ENCODE data around the gene GALNT6.

- no peak for TF ChIP-seq CTCF (conservative IDR thresholded peaks at IDR 0.05; ENCODE audit: low read depth, low read length)
- TF ChIP-seq EZH2 (IDR thresholded peaks at IDR 0.05; ENCODE audit: low read length, unreplicated experiment) = no peak
Observed at GRCh38 chr12:51333536-51333935, 57.7 kb downstream of the GALNT6 start.

Measured in PC-3 (cell line).